GM12874 (cell line): ENCODE measurements around the gene NOXO1.

Experiments
- TF ChIP-seq, protein P1 (sequence below): IDR thresholded peaks from 2 replicates; pipeline ENCODE4 v1.5.1; 2011; ENCODE audit warnings: low read depth, mild to moderate bottlenecking, control low read depth, low read length, moderate library complexity; ENCODE audit not compliant: insufficient read depth

Gene NOXO1

DNA sequence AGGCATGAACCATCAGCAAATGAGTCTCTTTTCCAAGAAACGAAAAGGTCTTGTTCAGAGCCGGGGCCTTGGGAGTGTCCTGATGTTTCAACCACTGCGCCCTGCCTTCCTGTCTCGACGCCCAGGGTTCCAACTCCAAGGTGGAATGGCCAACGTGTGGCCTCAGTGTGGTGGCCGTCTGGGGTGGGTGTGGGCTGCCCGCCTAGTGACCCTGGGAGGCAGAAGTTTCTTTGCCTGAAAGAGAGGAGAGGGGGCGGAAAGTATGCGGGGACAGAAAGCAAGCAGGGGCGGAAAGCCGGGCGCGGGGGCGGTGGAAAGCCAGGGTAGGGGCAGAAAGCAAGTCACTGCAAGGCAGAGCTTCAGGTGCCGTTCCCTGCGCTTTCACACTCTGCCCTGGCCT, 42.4 kb downstream of the NOXO1 start:
- TF ChIP-seq, protein P1, sequence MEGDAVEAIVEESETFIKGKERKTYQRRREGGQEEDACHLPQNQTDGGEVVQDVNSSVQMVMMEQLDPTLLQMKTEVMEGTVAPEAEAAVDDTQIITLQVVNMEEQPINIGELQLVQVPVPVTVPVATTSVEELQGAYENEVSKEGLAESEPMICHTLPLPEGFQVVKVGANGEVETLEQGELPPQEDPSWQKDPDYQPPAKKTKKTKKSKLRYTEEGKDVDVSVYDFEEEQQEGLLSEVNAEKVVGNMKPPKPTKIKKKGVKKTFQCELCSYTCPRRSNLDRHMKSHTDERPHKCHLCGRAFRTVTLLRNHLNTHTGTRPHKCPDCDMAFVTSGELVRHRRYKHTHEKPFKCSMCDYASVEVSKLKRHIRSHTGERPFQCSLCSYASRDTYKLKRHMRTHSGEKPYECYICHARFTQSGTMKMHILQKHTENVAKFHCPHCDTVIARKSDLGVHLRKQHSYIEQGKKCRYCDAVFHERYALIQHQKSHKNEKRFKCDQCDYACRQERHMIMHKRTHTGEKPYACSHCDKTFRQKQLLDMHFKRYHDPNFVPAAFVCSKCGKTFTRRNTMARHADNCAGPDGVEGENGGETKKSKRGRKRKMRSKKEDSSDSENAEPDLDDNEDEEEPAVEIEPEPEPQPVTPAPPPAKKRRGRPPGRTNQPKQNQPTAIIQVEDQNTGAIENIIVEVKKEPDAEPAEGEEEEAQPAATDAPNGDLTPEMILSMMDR = no peak

- TF ChIP-seq, protein P1 = no peak
These were observed 43.0 kb downstream of the NOXO1 start for GRCh38 chr16:1938316-1938715.

DNA sequence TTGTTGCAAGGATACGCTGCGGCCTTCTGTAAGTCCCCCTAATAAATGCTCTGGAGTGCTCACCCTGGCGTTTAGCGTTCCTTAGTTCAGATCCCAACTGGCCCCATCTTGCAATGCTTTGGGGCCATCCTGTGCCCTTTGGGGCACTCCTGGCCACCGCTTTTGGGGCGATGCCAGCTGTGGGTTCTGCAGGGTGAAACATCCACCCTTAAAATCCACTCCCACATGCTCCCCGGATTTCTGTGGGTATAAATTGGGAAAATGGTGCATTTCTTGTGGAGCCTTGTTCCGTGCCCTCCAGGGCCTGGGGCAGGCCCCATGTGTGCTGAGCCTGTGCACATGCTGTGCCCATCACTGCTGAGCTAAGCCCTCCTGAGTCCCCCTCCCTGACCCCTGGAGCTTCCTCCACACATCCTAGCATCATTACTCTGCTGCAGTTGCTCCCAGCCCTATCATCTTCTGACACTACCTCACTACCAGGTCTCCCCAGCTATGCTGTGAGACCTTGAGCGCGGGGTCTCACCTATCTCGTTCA, 44.3 kb downstream of the NOXO1 start:
- TF ChIP-seq, protein P1 = no peak

GRCh38 chr16:1933097-1933661, 48.1 kb downstream of the NOXO1 start:
- TF ChIP-seq, protein P1 = no peak

DNA sequence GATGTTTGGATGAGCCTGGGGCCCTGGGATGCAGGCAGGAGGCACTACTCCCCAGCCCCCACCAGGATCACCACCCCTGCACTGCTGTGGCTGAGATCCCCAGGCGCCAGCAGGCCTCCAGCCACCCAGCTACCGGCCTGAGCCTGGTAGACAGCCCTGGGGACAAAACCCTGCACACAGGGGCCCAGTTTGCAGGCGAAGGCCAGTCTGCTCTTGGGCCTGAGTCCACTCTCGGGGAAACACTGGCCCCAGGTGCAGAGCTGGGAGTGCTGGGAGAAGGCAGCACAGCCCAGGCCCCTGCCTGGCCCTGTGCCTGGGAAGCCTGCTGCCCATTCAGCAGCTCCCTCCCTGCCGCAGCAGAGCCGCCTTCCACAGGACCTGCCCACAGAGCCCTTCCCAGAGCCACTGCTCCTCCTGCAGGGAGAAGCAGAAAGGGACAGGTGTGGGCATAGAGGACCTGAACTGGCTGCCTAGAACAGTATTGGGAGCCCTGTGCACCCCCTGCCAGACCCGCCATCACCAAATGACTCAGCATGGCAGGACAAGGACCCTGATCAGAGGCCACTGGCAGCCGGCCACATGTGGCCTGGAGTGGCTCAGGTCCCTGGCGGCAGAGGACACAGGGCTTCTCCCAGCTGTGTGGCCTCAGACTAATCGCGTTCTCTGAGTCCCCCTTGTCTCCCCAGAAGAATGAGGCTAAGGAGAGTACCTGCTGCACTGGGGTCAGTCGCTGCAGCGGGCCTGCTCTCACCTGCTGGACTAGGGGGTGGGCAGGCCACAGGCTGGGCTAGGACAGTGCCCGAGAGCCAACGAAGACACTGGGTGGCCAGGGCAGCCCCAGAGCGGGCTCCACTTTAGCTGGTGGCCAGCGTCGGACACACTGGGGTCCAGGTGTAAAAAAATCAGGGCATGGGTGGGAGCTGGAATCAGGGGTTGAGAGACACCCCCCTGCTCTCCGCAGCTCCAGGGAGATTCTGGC, 48.9 kb downstream of the NOXO1 start:
- TF ChIP-seq, protein P1 = no peak

GRCh38 chr16:1930338-1930720, 50.9 kb downstream of the NOXO1 start:
- TF ChIP-seq, protein P1 = no peak

- TF ChIP-seq, protein P1 = peak; percentile 95
These were observed 51.5 kb downstream of the NOXO1 start for GRCh38 chr16:1929578-1930337.
